ENCODE data around the gene NECTIN3. TPM values are rescaled to one million over a fixed set of nuclear protein-coding genes. Genes with fewer than 3 reads are reported as not detected.

The NECTIN3 gene
- total RNA-seq, 2 experiments from 2014 or later: 2.4 to 2.7 TPM

- no peak for DNase-seq
- H3K9me3 Mint-ChIP-seq: no peaks in the 10 kb centered on the region
- no peaks in the 10 kb centered on the region for H3K36me3 Mint-ChIP-seq
- H3K27ac Mint-ChIP-seq: no peak overlapping the region
- H3K4me1 Mint-ChIP-seq: no peaks in the 10 kb centered on the region
- no peak overlapping the region for H3K4me3 Mint-ChIP-seq
- H3K27me3 Mint-ChIP-seq: no peaks in the 10 kb centered on the region
These were observed 62.7 kb downstream of the NECTIN3 start for GRCh38 chr3:111134302-111134701.

GRCh38 chr3:111151438-111151837, 79.8 kb downstream of the NECTIN3 start:
- no peaks in the 10 kb centered on the region for H3K36me3 Mint-ChIP-seq
- peaks cover under 1% of the 10 kb centered on the region for H3K9me3 Mint-ChIP-seq
- H3K27me3 Mint-ChIP-seq: no peaks in the 10 kb centered on the region

DNA sequence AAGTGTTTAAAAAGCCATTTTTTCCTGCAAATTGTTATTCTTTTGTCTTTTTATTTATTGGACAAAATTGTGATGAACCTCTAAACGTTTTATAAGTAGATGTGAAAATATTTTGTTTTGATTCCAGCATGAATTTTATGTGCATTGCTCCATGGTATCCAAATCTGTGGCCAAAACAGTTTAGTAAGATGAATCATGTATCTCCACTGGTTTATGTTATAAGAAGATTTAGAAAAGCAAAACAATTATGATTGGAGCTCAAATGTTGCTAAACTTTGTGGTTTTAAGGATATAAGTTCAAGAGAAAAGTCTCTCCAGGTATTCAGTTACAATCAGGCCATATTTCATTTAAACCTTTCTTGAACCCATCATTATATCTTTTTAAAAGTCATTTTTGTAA, 80.9 kb downstream of the NECTIN3 start:
- Mint-ChIP-seq H3K9me3 (peaks cover 3% of the 10 kb centered on the region), H3K27me3 (no peaks in the 10 kb centered on the region), H3K4me3 (no peak overlapping the region), H3K4me1 (peaks cover 2% of the 10 kb centered on the region), H3K36me3 (peaks cover 2% of the 10 kb centered on the region), H3K27ac (no peak overlapping the region)
- no peak for DNase-seq

More at GRCh38 chr3:111151438-111151837, 79.8 kb downstream of the NECTIN3 start:
- H3K4me1 Mint-ChIP-seq: peaks cover 2% of the 10 kb centered on the region
- H3K27ac Mint-ChIP-seq: no peak overlapping the region
- no peak for DNase-seq
- H3K4me3 Mint-ChIP-seq: no peak overlapping the region

DNA sequence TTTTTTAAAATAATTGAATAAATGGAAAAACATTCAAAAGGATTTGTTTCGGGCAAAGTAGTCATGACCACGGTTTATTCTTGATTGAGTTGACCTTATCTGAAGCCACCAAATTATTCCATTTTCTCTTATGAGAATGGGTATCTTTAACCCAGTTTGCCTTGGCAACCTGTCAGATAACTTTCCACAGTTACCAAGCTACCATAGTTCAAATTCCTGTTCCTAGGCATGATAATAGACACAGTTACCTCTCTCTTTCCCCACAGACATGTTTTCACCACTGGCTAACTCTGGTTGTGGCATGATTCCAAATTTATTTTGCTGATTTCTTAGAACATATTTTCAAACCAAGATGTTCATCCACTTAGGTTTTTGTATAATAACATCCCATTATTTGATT, 84.9 kb downstream of the NECTIN3 start:
- Mint-ChIP-seq H3K9me3 (peaks cover 3% of the 10 kb centered on the region), H3K27me3 (no peaks in the 10 kb centered on the region), H3K27ac (no peak overlapping the region), H3K4me1 (peaks cover 2% of the 10 kb centered on the region), H3K36me3 (peaks cover 2% of the 10 kb centered on the region), H3K4me3 (no peak overlapping the region)
- DNase-seq: no peak

DNA sequence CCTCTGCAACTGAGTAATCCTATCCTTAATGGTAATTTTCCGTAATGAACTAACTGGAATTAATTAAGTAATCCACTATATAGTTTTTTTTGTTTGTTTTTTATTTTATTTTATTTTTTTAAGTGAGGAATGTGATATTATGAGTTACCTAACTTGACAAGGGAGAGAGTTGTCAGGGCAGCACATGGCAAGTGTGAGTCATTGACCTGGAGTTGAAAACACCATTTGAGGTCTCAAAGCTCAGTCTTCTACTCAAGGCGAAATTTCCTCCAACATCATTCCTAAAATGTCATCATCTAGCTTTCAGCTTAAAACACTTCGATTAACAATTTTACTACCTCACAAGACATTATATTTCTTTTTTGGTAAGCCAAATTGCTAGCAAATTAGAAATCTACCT, 87.8 kb downstream of the NECTIN3 start:
- Mint-ChIP-seq H3K9me3 (peaks cover 5% of the 10 kb centered on the region), H3K36me3 (peaks cover 2% of the 10 kb centered on the region), H3K4me3 (no peak overlapping the region), H3K4me1 (peaks cover 2% of the 10 kb centered on the region), H3K27me3 (no peaks in the 10 kb centered on the region), H3K27ac (no peak overlapping the region)
- no peak for DNase-seq

DNA sequence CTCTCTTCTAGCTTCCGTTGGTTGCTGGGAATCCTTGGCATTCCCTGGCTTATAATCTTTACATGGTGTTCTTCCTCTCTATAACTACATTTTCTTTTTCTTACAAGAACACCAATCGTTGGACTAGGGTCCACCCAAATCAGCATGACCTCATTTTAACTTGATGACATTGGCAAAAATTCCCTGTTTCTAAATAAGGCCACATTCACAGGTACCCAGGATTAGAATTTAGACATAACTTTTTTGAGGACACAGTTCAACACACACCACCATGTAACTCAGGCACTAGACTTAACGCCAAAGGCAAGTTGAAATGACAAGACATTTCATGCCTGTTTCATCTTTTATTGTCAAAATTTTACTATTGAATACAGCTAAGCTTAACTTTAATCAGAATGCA, 93.0 kb downstream of the NECTIN3 start:
- H3K36me3 Mint-ChIP-seq: no peaks in the 10 kb centered on the region
- H3K27ac Mint-ChIP-seq: no peak overlapping the region
- H3K4me1 Mint-ChIP-seq: no peaks in the 10 kb centered on the region
- peaks cover 2% of the 10 kb centered on the region for H3K9me3 Mint-ChIP-seq
- DNase-seq: no peak
- no peak overlapping the region for H3K4me3 Mint-ChIP-seq
- no peaks in the 10 kb centered on the region for H3K27me3 Mint-ChIP-seq

GRCh38 chr3:111165411-111165810, 93.8 kb downstream of the NECTIN3 start:
- H3K36me3 Mint-ChIP-seq: no peaks in the 10 kb centered on the region
- no peaks in the 10 kb centered on the region for H3K27me3 Mint-ChIP-seq
- H3K9me3 Mint-ChIP-seq: peaks cover 2% of the 10 kb centered on the region
- DNase-seq: no peak
- no peak overlapping the region for H3K27ac Mint-ChIP-seq
- H3K4me3 Mint-ChIP-seq: no peak overlapping the region
- H3K4me1 Mint-ChIP-seq: no peaks in the 10 kb centered on the region

DNA sequence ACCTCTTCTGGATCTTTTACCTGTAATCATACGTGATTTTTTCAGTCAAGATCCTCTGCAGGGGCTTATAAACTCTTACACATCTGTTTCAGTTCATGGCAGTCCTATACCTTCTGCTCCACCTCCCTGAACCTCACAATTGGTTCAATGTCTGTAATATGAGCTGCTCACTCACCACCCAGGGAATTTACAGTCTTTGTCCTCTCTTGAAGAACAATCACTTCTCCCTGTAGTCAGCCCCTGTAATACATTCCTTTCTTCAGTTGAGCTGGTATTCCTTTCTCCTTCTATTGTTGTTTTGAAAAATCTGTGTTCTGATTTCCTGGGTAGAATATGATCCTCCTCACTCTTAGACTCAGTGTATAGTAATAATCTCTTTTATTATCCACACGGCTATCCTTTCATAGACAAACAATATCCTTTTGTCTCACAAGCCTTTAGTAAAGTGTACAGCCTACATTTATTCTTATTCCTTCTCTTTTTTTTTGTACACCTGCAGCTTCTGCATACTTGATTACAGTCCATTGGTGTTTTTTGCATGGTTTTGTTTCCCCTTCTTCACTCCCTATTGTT, 101.8 kb downstream of the NECTIN3 start:
- no peak overlapping the region for H3K27ac Mint-ChIP-seq
- H3K4me3 Mint-ChIP-seq: no peak overlapping the region
- H3K9me3 Mint-ChIP-seq: no peaks in the 10 kb centered on the region
- no peaks in the 10 kb centered on the region for H3K4me1 Mint-ChIP-seq
- H3K27me3 Mint-ChIP-seq: no peaks in the 10 kb centered on the region
- H3K36me3 Mint-ChIP-seq: no peaks in the 10 kb centered on the region
- DNase-seq: no peak

GRCh38 chr3:111173906-111174305, 102.3 kb downstream of the NECTIN3 start:
- H3K27me3 Mint-ChIP-seq: no peaks in the 10 kb centered on the region
- H3K4me3 Mint-ChIP-seq: no peak overlapping the region
- H3K9me3 Mint-ChIP-seq: no peaks in the 10 kb centered on the region
- no peak overlapping the region for H3K27ac Mint-ChIP-seq
- no peaks in the 10 kb centered on the region for H3K4me1 Mint-ChIP-seq
- H3K36me3 Mint-ChIP-seq: no peaks in the 10 kb centered on the region
- no peak for DNase-seq

- no peak overlapping the region for H3K27ac Mint-ChIP-seq
- no peaks in the 10 kb centered on the region for H3K27me3 Mint-ChIP-seq
- no peaks in the 10 kb centered on the region for H3K36me3 Mint-ChIP-seq
- no peaks in the 10 kb centered on the region for H3K9me3 Mint-ChIP-seq
- H3K4me1 Mint-ChIP-seq: peaks cover 5% of the 10 kb centered on the region
- no peak for DNase-seq
- H3K4me3 Mint-ChIP-seq: no peak overlapping the region
These were observed 118.9 kb downstream of the NECTIN3 start for GRCh38 chr3:111190518-111190917.

GRCh38 chr3:111193472-111193871, 121.9 kb downstream of the NECTIN3 start:
- H3K36me3 Mint-ChIP-seq: no peaks in the 10 kb centered on the region
- H3K4me1 Mint-ChIP-seq: peaks cover 8% of the 10 kb centered on the region
- no peak overlapping the region for H3K27ac Mint-ChIP-seq
- no peaks in the 10 kb centered on the region for H3K9me3 Mint-ChIP-seq
- H3K27me3 Mint-ChIP-seq: no peaks in the 10 kb centered on the region
- H3K4me3 Mint-ChIP-seq: no peak overlapping the region
- DNase-seq: no peak

GRCh38 chr3:111194048-111194447, 122.4 kb downstream of the NECTIN3 start:
- DNase-seq: no peak
- Mint-ChIP-seq H3K27ac (no peak overlapping the region), H3K36me3 (no peaks in the 10 kb centered on the region), H3K27me3 (no peaks in the 10 kb centered on the region), H3K4me3 (no peak overlapping the region), H3K9me3 (no peaks in the 10 kb centered on the region), H3K4me1 (peaks cover 8% of the 10 kb centered on the region)

GRCh38 chr3:111197485-111197884, 125.9 kb downstream of the NECTIN3 start:
- Mint-ChIP-seq H3K36me3 (no peaks in the 10 kb centered on the region), H3K4me3 (no peak overlapping the region), H3K27me3 (no peaks in the 10 kb centered on the region), H3K4me1 (peaks cover 3% of the 10 kb centered on the region), H3K9me3 (no peaks in the 10 kb centered on the region), H3K27ac (no peak overlapping the region)
- no peak for DNase-seq

DNA sequence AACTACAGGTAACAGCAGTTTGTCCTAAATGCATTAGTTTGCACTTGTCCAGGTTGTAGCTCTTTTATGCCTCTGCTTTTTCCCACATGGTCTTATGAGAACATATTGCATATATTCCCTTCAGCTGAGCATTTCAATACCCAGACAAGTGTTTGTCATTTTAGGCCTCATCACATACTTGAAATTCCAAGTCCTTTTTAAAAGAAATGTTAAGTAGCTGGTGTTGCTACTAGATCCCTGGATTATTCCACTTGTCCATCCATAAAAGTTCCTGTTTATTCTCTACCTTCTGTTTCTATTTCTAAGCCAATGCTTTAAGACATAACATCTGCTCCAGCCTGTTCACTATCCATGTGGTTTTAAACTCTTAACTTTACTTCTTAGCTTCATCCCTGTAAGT, 128.4 kb downstream of the NECTIN3 start:
- H3K27ac Mint-ChIP-seq: no peak overlapping the region
- no peaks in the 10 kb centered on the region for H3K27me3 Mint-ChIP-seq
- no peak for DNase-seq
- H3K36me3 Mint-ChIP-seq: no peaks in the 10 kb centered on the region
- no peak overlapping the region for H3K4me3 Mint-ChIP-seq
- no peaks in the 10 kb centered on the region for H3K9me3 Mint-ChIP-seq
- H3K4me1 Mint-ChIP-seq: peaks cover 3% of the 10 kb centered on the region

- no peaks in the 10 kb centered on the region for H3K9me3 Mint-ChIP-seq
- H3K4me3 Mint-ChIP-seq: no peak overlapping the region
- H3K27me3 Mint-ChIP-seq: no peaks in the 10 kb centered on the region
- H3K27ac Mint-ChIP-seq: no peak overlapping the region
- H3K4me1 Mint-ChIP-seq: no peaks in the 10 kb centered on the region
- no peak for DNase-seq
- H3K36me3 Mint-ChIP-seq: no peaks in the 10 kb centered on the region
These were observed 138.5 kb downstream of the NECTIN3 start for GRCh38 chr3:111210003-111210711.

GRCh38 chr3:111210866-111211564, 139.4 kb downstream of the NECTIN3 start:
- H3K4me3 Mint-ChIP-seq: no peak overlapping the region

More at GRCh38 chr3:111210866-111211564, 139.4 kb downstream of the NECTIN3 start:
- Mint-ChIP-seq H3K4me1 (no peaks in the 10 kb centered on the region), H3K9me3 (no peaks in the 10 kb centered on the region), H3K27me3 (no peaks in the 10 kb centered on the region), H3K27ac (no peak overlapping the region), H3K36me3 (no peaks in the 10 kb centered on the region)
- no peak for DNase-seq

Measured in activated naive CD8-positive, alpha-beta T cell treated with anti-CD3 and anti-CD28 coated beads for 36 hours (primary cell).